GM21576 (cell line): Measurements from ENCODE around the gene TMEM131L.

ENCODE experiments used
- ATAC-seq: cut with Tn5 transposase; IDR thresholded peaks from one replicate; pipeline ENCODE4 v1.9.1; 2021; ENCODE audit warnings: mild to moderate bottlenecking, moderate library complexity; ENCODE audit not compliant: unreplicated experiment

Gene TMEM131L

GRCh38 chr4:153684182-153684970, 218.2 kb downstream of the TMEM131L start, which contains the start of gene TLR2:
Gene TLR2, plus strand, starts transcription at chr4:153684280. Its CDS starts 18,628 bp downstream, at chr4:153702908.
- peak; percentile 93 for ATAC-seq

DNA sequence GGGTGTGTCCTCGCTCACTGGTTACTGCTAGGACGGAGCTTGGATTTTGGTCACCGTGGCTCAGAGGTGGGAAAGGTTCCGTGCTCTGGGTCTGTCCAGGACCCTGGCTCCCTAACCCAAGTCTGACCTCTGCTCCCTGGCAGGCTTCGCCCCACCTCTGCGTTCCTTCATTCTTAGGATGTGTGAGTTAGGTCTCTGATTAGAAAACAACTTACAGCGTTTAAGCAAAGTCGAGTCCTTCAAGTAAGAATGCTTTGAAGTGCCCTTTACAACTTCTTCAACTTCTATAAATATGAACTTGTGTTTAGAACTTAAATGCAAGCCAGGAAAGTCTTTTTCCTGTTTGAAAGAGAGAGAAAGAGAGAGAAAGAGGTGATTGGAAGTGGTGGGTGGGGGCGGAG, 218.8 kb downstream of the TMEM131L start:
- peak; percentile 16 for ATAC-seq
